Measurements from ENCODE around the gene SPATA32. TPM values are rescaled to one million over a fixed set of nuclear protein-coding genes. Genes with fewer than 3 reads are reported as not detected.
A peak's percentile ranks its signal among the peaks of the same experiment; 100 is the strongest.

Gene SPATA32
- total RNA-seq, 1 donor from 2014 or later, result not detected

DNA sequence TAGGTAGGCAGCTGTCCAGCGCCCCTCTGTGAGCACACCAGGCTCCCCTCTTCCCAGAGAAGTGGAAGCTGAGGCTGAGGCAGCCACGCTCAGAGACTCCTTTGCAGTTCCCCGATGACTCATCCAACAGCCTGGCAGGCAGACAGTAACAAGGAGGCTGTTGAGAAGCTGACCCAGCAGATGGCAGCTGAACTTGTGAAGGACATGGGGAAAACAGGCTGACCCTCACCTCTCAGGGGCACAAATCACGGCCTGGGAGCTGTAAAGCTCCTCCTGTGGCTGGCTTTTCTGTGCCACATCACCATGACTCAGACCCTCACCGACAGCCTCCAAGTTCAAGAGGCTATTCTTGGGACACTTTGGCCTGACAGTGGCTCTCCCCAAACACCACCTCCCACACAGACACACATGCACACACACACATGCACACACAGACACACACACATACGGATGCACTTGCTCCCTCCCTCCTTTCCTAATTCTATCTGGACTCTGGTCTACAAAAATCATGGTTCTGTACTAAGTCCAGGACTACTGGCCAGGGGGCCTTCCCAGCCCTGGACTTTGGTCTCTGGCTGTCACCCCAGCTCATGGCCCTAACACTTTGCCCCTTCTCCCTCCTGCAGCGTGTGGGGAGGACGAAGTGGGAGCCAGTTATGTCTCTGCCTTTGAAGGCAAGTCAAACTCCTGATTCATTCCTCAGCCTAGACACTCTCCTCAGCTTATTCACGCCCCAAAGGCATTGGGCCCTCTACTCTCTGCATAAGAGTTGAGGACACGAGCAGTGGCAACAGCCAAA is 31.7 kb upstream of the SPATA32 start:
- DNase-seq (ENCODE audit: low read depth in 2 of 2), result peak; percentile 31 to 93

- no peak for DNase-seq (ENCODE audit: low read depth in 2 of 2)
These were observed 31.0 kb upstream of the SPATA32 start for GRCh38 chr17:45292696-45293412.

- no peak for DNase-seq (ENCODE audit: low read depth in 2 of 2)
These were observed 29.4 kb upstream of the SPATA32 start for GRCh38 chr17:45291171-45291805.

DNA sequence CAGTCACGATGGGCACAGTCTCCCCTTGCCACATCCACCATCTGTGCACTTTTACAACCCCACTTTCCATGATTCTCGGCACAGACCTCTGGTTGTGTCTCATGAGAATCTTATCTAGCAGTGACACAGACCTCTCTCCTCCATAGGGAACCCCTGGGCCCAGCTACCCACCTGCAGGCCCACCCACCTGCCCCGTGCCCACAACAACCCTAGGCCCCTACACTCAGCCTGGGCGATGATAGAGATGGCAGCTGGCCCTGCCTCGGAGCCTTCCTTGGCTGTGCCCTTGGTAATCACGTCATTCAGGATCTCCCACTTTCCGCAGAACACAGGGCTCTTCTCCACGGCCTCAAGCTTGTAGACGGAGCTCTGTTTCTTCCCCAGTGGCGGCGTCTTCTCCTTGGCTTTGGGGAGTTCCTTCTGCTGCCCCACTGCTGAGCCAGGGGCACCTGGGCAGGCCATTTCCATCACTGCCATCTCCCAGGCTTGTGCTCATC is 28.4 kb upstream of the SPATA32 start:
- no peak for DNase-seq (ENCODE audit: low read depth in 2 of 2)

DNA sequence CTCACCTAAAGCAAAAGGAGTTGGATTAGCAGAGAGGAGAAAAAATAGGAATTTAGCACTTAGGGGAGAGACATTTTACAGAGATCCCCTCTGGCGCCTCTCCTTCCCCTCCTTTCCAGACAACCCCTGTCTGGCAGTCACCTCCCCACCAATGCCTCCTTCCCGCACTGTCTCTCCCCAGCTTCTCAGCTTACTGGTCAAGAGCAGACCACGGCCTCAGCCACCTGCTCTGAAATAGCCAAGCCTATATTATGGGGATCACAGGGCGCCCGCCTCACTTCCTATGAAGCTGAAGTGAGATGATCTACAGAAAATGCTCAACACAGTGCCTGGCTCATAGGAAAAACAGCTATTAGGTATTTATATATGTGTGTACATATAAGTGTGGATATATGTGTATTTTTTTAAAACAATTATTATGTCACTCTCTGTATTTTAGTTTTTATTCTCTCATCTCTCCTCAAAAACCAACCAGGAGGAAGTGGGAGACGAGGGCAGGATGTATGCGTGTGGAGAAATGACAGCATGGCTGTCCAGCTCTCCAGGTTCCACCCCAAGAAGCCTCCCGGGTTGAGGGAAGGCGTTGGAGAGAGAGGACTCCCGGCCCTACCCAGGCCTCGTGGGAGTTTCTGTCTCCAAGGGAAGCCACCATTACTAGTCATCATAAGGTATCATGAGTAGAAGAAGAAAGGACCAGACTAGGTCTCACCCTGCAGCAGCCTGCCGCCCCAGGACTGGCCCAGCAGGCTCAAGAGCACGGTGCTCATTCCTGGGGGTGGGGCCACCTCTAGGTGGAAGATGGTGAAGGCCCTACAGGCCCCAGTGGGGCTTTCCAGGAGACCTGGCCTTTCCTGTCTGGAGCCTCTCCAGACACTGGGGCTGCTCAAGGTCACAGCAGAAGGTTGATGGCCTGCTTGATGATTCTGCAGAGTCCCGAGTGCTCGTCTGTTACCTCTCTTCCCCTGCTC is 27.7 kb upstream of the SPATA32 start:
- DNase-seq (ENCODE audit: low read depth in 2 of 2), result no peak

GRCh38 chr17:45288825-45289224 is 26.9 kb upstream of the SPATA32 start:
- no peak for DNase-seq (ENCODE audit: low read depth in 2 of 2)

DNA sequence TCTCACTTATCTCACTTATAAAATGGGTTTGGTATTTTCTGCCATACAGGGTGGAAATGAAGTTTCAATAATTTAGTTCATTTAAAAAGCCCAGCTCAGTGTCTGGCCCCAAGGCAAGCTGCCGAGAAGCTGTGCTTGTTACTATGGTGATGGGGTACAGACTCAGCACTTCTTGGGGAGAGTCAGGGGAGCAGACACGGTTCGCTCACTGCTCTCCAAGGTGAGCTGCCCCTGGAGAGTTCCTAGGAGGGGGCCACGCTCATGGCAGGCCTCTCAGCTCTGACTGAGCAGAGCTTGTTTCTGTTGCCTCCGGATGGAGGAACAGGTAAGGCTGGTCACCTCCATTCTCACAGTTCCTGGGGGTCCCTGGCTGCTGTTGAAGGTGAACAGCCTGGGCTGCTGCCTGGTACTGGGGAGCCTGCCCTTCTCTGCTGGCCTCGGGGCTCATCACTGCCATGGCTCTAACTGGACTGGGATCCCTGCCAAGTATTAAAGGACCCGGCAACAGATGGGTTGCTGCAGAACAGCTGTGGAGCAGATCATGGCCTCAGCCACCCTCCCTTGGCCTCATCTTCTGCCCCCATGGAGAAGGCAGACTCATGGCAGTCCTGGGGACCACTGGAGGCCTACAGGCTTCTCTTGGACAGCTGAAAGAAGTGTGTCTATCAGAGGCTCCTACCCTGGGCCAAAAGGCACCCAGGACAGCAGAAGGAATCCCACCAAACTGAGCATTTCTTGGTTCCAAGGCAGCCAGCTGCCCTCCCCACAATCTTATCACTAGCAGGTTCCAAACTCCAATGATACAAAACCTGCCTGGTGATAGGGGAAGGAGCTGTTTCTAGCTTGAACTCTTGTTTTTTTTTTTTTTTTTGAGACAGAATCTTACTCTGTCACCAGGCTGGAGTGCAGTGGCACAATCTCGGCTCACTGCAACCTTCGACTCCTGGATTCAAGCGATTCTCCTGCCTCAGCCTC is 25.9 kb upstream of the SPATA32 start:
- DNase-seq (ENCODE audit: low read depth in 2 of 2), result no peak

DNA sequence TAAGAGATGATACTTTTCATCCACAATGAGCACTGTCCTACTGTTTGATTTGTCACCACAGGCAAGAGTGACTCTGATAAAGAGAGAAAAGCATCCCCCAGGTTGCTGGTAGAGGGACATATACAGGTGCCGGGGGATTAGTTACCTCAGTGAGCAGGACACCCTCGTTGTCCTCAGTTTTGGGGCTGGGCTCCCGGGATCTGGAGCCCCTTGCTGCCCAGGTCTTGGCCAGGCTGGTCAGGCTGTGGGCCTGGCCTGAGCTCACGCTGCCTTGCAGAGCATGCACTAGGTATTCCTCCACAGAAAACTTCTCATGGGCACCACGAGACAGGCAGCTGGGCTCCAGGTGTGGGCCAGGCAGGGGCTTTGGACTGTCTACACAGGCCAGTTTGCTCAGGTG is 24.4 kb upstream of the SPATA32 start:
- DNase-seq (ENCODE audit: low read depth in 2 of 2), result no peak

- DNase-seq (ENCODE audit: low read depth in 2 of 2), result peak in 1 of 2 donors; percentile 38
These were observed 22.6 kb upstream of the SPATA32 start for GRCh38 chr17:45284176-45285140.

- DNase-seq (ENCODE audit: low read depth in 2 of 2), result no peak
These were observed 21.8 kb upstream of the SPATA32 start for GRCh38 chr17:45283711-45284110.

- DNase-seq (ENCODE audit: low read depth in 2 of 2), result no peak
These were observed 21.1 kb upstream of the SPATA32 start for GRCh38 chr17:45282683-45283644.

GRCh38 chr17:45279898-45280297 is 18.0 kb upstream of the SPATA32 start:
- no peak for DNase-seq (ENCODE audit: low read depth in 2 of 2)

DNA sequence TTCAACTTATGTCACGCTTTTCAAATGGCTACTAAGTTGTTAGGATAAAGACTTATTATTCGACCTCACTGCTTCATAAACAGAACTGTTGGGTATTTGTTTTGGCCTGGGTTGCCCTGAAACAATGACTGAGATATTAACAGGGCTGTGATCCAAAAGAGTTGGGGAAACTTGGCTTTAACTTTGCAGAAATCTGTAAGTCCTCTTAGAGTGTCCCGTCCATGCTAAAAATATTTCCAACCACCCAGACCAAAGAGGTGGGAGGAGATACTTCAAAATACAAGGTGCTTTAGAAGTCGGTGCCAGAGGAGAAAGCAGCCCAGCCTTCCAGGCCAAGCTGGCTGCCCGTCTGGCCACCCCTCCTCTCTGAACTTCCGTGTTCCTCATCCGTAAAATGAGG is 16.1 kb upstream of the SPATA32 start:
- DNase-seq (ENCODE audit: low read depth in 2 of 2), result peak; percentile 40 to 64

GRCh38 chr17:45277216-45277849 is 15.4 kb upstream of the SPATA32 start:
- peak; percentile 92 to 95 for DNase-seq (ENCODE audit: low read depth in 2 of 2)

GRCh38 chr17:45276031-45276430 is 14.1 kb upstream of the SPATA32 start:
- no peak for DNase-seq (ENCODE audit: low read depth in 2 of 2)

DNA sequence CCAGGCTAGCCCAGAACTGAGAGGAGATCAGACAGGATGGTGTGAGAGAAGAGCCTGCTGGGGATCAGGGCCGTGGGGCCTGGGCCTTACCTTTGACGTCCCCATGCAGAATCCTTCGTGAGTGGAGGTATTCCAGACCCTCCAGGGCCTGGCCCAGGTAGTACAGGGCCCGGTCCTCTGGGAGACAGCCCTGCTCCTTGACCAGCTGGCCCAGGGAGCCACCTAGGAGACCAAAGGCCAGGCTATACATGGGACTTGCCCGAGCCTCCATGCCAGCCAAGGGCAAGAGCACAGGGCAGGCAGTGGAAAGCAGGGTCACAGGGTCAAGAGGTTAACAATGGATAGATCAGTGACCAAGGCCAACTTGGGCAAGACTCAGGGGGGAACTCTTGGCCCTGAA is 12.1 kb upstream of the SPATA32 start:
- no peak for DNase-seq (ENCODE audit: low read depth in 2 of 2)

DNA sequence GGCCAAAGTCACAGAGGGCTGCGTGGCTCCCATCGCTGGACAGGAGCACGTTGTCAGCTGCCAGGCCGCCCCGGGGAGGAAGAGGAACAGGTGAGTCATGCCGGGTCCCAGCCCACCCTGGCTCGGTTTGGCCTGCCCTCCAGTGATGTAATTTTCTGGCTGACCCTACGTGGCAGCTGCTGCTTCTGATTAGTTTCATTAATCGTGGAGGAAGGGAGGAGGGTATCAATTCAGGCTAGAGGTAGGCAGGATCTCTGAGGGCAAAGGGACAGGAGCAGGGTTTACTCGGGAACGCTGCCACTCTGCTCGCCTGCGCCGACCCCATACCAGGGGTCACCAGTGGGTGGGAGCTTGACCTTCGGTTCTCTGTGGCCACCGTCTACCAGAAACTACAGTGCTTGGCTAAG is 11.7 kb upstream of the SPATA32 start:
- peak; percentile 72 to 80 for DNase-seq (ENCODE audit: low read depth in 2 of 2)
